GM23248 (cell line): Measurements from ENCODE around the gene SMARCD1. TPM values are rescaled to one million over a fixed set of nuclear protein-coding genes. Genes with fewer than 3 reads are reported as not detected.

Experiments
- DNase-seq: peaks from one replicate; pipeline ENCODE4 v3.0.0-alpha.2; 2015
- H2AFZ ChIP-seq: fragments of 200-600 bp; sonication (generic); 2 replicates; pipeline ENCODE4 v1.6.1; 2016; ENCODE audit warnings: antibody characterized with exemption
- H3F3A ChIP-seq: fragments of 200-600 bp; sonication (generic); 2 replicates; pipeline ENCODE4 v1.6.1; 2016; ENCODE audit warnings: mild to moderate bottlenecking, antibody characterized with exemption, mixed run types; ENCODE audit not compliant: insufficient read depth
- H3K27ac ChIP-seq: fragments of 200-600 bp; sonication (generic); 2 replicates; pipeline ENCODE4 v1.5.1; 2016; ENCODE audit warnings: mild to moderate bottlenecking
- H3K27me3 ChIP-seq: fragments of 200-600 bp; sonication (generic); replicated peaks from 2 replicates; pipeline ENCODE4 v1.6.1; 2016; ENCODE audit warnings: mild to moderate bottlenecking; ENCODE audit not compliant: insufficient read depth
- H3K36me3 ChIP-seq: fragments of 200-600 bp; sonication (generic); 2 replicates; pipeline ENCODE4 v1.6.1; 2016; ENCODE audit warnings: low read depth, mild to moderate bottlenecking
- H3K4me1 ChIP-seq: fragments of 200-600 bp; sonication (generic); 2 replicates; pipeline ENCODE4 v1.6.1; 2016; ENCODE audit warnings: mild to moderate bottlenecking; ENCODE audit not compliant: insufficient read depth
- H3K4me2 ChIP-seq: fragments of 200-600 bp; sonication (generic); one replicate; pipeline ENCODE4 v1.6.1; 2016; ENCODE audit warnings: mild to moderate bottlenecking; ENCODE audit not compliant: unreplicated experiment
- H3K4me3 ChIP-seq: fragments of 200-600 bp; sonication (generic); 2 replicates; pipeline ENCODE4 v1.5.1; 2016; ENCODE audit warnings: mild to moderate bottlenecking
- H3K79me2 ChIP-seq: fragments of 200-600 bp; sonication (generic); 2 replicates; pipeline ENCODE4 v1.6.1; 2016; ENCODE audit warnings: mild to moderate bottlenecking; ENCODE audit not compliant: insufficient read depth
- H3K9ac ChIP-seq: fragments of 200-600 bp; sonication (generic); 2 replicates; pipeline ENCODE4 v1.6.1; 2016; ENCODE audit warnings: mild to moderate bottlenecking
- H3K9me2 ChIP-seq: fragments of 200-600 bp; sonication (generic); 2 replicates; pipeline ENCODE4 v1.6.1; 2016; ENCODE audit warnings: mixed run types, mild to moderate bottlenecking, moderate library complexity; ENCODE audit not compliant: insufficient read depth
- H3K9me3 ChIP-seq: fragments of 200-600 bp; sonication (generic); one replicate; pipeline ENCODE4 v1.6.1; 2017; ENCODE audit warnings: low read depth
- H4K20me1 ChIP-seq: fragments of 200-600 bp; sonication (generic); 2 replicates; pipeline ENCODE4 v1.6.0; 2016; ENCODE audit not compliant: insufficient read depth
- EZH2 ChIP-seq: fragments of 200-600 bp; sonication (generic); IDR thresholded peaks from 2 replicates; pipeline ENCODE4 v1.6.1; 2018; ENCODE audit warnings: antibody characterized with exemption, mild to moderate bottlenecking; ENCODE audit not compliant: insufficient read depth, poor library complexity, severe bottlenecking
- EZH2phosphoT487 ChIP-seq: fragments of 200-600 bp; sonication (generic); IDR thresholded peaks from 2 replicates; pipeline ENCODE4 v1.6.1; 2018; ENCODE audit warnings: antibody characterized with exemption, moderate library complexity, mild to moderate bottlenecking, low read depth; ENCODE audit not compliant: insufficient read depth
- WGBS, 2 experiments: methylation state at CpG; one replicate each; pipeline ENCODE4 v1.1.6; 2015 to 2017; ENCODE audit warnings: low lambda C conversion rate in 2 of 2, low coverage in 1 of 2; ENCODE audit errors: missing lambda C conversion rate in 2 of 2; 5-methylcytosine and 5-hydroxymethylcytosine counted together
- in situ Hi-C: fragments of 300-500 bp; cut with MboI; formaldehyde crosslinking; loops from 2 replicates; pipeline ENCODE4 v1.15.0; 2020
- polyA plus RNA-seq: library from polyadenylated mRNA; unstranded; fragments of >200 nt; fragmentation: Nextera tagmentation; extraction: Ambion mirVana; gene quantifications from 2 replicates; pipeline ENCODE4 v1.2.1, GENCODE V29; 2016
- total RNA-seq: library from RNA; depleted of rRNA; stranded (reverse); fragments of >200 nt; shearing (Covaris generic); gene quantifications from 2 replicates; pipeline ENCODE4 v1.2.3, GENCODE V29; 2014

SMARCD1 gene
- total and polyA plus RNA-seq, 2 experiments from 2014 or later: 6.4 to 41.9 TPM

- in situ Hi-C loops: no loop called here
- Histone ChIP-seq H2AFZ (peak overlapping the region; percentile 82), H3F3A (peaks cover 7% of the 10 kb centered on the region), H4K20me1 (no peaks in the 10 kb centered on the region), H3K27me3 (no peaks in the 10 kb centered on the region), H3K9me3 (no peaks in the 10 kb centered on the region), H3K4me1 (peaks cover 17% of the 10 kb centered on the region), H3K36me3 (0 out of 2 replicates have a peak, but pooled peaks cover 6% of the 10 kb centered on the region), H3K9ac (peak overlapping the region; percentile 97), H3K27ac (peak overlapping the region; percentile 96), H3K9me2 (no peaks in the 10 kb centered on the region), H3K4me3 (peak overlapping the region; percentile 93), H3K4me2 (peak overlapping the region; percentile 92), H3K79me2 (peaks cover 51% of the 10 kb centered on the region)
- 16 to 17% methylated on average over 25 to 26 of the region's 26 CpGs for WGBS, 2 experiments
- DNase-seq: no peak
- TF ChIP-seq EZH2 (no peak), EZH2phosphoT487 (no peak)
Observed at GRCh38 chr12:50112456-50113218, 27.5 kb downstream of the SMARCD1 start.

GRCh38 chr12:50117057-50117622 is 32.0 kb downstream of the SMARCD1 start:
- Histone ChIP-seq H3K4me3 (no peak overlapping the region), H4K20me1 (no peaks in the 10 kb centered on the region), H3K36me3 (0 out of 2 replicates have a peak, but pooled peaks cover 6% of the 10 kb centered on the region), H3K27ac (no peak overlapping the region), H3K9me3 (no peaks in the 10 kb centered on the region), H3K27me3 (no peaks in the 10 kb centered on the region), H3K79me2 (peaks cover 77% of the 10 kb centered on the region), H3K9ac (no peak overlapping the region), H3K9me2 (no peaks in the 10 kb centered on the region), H3K4me1 (no peaks in the 10 kb centered on the region), H3K4me2 (no peak overlapping the region), H3F3A (peaks cover 7% of the 10 kb centered on the region), H2AFZ (no peak overlapping the region)
- in situ Hi-C loops: no loop called here
- no peak for DNase-seq
- no peak for TF ChIP-seq EZH2phosphoT487
- no peak for TF ChIP-seq EZH2
- 80 to 88% methylated on average over 6 of the region's 6 CpGs for WGBS, 2 experiments

- WGBS, 2 experiments: 97 to 100% methylated on average over 2 of the region's 2 CpGs
- Histone ChIP-seq H3K4me3 (no peak overlapping the region), H3K9ac (no peak overlapping the region), H4K20me1 (no peaks in the 10 kb centered on the region), H2AFZ (no peak overlapping the region), H3K79me2 (peaks cover 58% of the 10 kb centered on the region), H3F3A (peaks cover 10% of the 10 kb centered on the region; the same call in 1 of the 2 replicates), H3K9me2 (no peaks in the 10 kb centered on the region), H3K4me1 (no peaks in the 10 kb centered on the region), H3K9me3 (no peaks in the 10 kb centered on the region), H3K4me2 (no peak overlapping the region), H3K27ac (no peak overlapping the region), H3K36me3 (0 out of 2 replicates have a peak, but pooled peaks cover 6% of the 10 kb centered on the region), H3K27me3 (no peaks in the 10 kb centered on the region)
- in situ Hi-C loops: no loop called here
- no peak for TF ChIP-seq EZH2
- no peak for TF ChIP-seq EZH2phosphoT487
- no peak for DNase-seq
Observed at GRCh38 chr12:50119387-50119786, 34.2 kb downstream of the SMARCD1 start.

- H4K20me1 ChIP-seq: no peaks in the 10 kb centered on the region
- H3K4me3 ChIP-seq: no peak overlapping the region
- no peaks in the 10 kb centered on the region for H3K9me3 ChIP-seq
- WGBS, 2 experiments: 85 to 88% methylated on average over 3 of the region's 3 CpGs
- no peak overlapping the region for H3K27ac ChIP-seq
- H3K4me1 ChIP-seq: no peaks in the 10 kb centered on the region
- H3K79me2 ChIP-seq: peaks cover 46% of the 10 kb centered on the region
- TF ChIP-seq EZH2: no peak
- TF ChIP-seq EZH2phosphoT487: no peak
- H3K9me2 ChIP-seq: no peaks in the 10 kb centered on the region
- H3K27me3 ChIP-seq: no peaks in the 10 kb centered on the region
- DNase-seq: no peak
- peaks cover 21% of the 10 kb centered on the region; the same call in 1 of the 2 replicates for H3F3A ChIP-seq
- H2AFZ ChIP-seq: no peak overlapping the region
- H3K4me2 ChIP-seq: no peak overlapping the region
- no peak overlapping the region for H3K9ac ChIP-seq
- in situ Hi-C loops: no loop called here
- 0 out of 2 replicates have a peak, but pooled peaks cover 6% of the 10 kb centered on the region for H3K36me3 ChIP-seq
Observed at GRCh38 chr12:50120521-50120920, 35.4 kb downstream of the SMARCD1 start.
